ENCODE measurements around the gene SRRM1.
"Not testable (repeated sequence)": the region's sequence is repeated elsewhere in the genome, so short reads cannot be mapped to it uniquely, and the experiment has no call there.

The SRRM1 gene

DNA sequence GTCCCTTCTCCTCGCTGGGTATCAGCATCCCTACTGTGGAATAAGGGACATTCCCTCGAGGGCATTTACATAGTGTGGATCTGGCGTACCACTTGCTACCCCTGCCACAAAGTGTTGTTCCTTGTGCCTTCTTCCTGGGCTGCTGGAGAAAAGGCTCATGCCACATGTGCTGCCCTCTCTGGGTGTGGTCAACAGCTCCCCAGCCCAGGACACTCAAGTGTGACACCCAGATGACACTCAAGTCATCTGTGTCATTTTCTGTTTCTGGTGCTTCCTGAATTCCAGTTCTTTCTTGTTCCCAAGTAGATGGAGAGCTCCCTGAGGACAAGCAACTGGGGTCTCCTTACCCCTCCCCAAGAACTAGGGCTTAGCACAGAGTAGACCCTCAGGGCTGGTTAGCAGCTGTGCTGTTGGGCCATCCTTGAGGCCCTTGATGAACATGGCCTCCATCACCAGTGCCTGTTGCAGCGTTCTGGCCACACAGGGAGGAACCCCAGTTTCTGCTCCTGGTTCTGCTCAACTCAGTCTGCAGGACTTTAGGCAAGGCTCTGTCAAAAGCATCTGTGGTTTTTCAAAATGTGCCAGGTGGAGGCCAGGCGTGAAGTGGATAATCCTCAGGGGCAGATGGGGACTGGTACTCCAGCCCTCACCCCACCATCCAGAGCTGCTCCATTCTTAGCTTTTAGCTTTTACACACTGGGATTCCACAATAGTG, 53.1 kb downstream of the SRRM1 start:
- no peak for DNase-seq

DNA sequence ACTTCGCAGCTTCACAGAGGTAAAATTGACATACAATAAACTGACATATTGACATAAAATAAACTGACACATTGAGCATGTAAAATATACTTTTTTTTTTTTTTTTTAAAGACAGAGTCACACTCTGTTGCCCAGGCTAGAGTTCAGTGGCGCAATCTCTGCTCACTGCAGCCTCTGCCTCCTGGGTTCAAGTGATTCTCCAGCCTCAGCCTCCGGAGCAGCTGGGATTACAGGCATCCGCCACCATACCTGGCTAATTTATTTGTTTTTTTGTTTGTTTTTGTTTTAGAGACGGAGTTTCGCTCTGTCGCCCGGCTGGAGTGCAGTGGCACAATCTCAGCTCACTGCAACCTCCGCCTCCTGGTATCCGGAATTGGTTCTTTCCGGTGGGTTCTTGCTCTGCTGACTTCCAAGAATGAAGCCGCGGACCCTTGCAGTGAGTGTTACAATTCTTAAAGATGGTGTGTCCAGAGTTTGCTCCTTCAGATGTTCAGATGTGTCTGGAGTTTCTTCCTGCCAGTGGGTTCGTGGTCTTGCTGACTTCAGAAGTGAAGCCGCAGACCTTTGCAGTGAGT, 53.7 kb downstream of the SRRM1 start:
- no peak for DNase-seq

GRCh38 chr1:24697453-24698001, 54.4 kb downstream of the SRRM1 start:
- not testable (repeated sequence) for DNase-seq

DNA sequence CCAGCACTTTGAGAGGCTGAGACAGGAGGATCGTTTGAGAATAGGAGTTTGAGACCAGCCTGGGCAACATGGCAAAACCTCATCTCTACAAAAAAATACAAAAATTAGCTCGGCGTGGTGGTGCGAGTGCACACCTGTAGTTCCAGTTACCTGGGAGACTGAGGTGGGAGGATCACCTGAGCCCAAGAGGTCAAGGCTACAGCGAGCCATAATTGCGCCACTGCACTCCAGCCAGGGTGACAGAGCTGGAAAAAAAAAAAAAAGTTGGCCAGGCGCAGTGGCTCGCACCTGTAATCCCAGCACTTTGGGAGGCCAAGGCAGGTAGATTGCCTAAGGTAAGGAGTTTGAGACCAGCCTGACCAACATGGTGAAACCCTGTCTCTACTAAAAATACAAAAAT, 55.2 kb downstream of the SRRM1 start:
- DNase-seq: not testable (repeated sequence)

DNA sequence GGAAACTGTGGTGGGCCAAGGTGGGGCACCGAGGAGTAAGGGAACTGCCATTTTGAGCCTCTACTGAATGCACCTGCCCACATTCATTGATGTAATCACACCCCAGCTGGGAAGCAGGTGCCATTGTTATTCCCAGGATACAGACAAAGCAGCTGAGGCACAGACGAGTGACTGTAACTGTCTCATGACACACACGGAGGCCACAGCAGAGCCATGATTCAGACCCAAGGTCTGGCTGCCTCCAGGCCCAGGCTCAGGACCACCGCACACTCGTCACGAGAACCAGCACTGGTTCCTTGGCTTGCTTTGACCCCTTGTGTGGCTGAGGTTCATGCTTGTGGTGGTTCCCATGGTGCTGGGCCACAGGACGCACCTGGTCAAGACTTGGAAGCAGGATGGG, 56.5 kb downstream of the SRRM1 start:
- DNase-seq: no peak

GRCh38 chr1:24702511-24703293, 59.6 kb downstream of the SRRM1 start:
- no peak for DNase-seq

GRCh38 chr1:24704411-24705259, 61.5 kb downstream of the SRRM1 start:
- no peak for DNase-seq

DNA sequence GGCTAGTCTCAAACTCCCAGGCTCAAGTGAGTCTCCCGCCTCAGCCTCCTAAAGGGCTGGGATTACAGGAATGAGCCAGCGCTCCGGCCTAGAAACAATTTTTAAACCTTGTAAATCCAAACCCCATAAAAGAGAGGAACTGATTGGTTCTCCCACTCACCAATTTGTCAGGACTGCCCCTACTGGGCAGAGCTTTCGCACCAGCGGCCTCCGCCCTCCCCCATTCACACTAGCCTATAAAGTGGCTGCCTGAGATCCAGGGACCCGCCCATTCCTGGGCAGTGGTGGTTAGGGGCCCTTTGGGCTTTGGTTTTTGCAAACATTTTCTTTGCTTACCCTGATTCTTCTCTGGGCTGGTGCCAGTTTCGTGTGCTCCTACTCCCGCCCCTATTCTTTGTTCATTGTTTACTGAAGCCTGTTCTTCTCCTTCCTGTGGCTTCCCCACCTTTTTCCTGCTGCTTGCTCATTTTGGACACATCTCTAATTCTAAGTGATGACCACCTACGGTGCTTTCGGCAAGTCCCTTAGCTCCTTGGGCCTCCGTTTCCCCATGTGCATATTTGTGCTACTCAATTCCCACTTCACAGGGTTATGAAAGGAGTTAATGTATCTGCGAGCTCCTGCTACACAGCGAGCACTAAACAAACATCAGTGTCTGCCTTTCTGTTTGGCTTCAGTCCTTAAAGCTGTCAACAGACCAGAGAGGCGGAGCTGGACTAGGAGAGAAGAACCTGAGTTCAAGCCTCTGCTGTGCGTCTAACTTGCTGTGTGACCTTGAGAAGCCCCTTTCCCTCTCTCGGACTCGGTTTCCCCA, 62.4 kb downstream of the SRRM1 start:
- peak; percentile 92 for DNase-seq

DNA sequence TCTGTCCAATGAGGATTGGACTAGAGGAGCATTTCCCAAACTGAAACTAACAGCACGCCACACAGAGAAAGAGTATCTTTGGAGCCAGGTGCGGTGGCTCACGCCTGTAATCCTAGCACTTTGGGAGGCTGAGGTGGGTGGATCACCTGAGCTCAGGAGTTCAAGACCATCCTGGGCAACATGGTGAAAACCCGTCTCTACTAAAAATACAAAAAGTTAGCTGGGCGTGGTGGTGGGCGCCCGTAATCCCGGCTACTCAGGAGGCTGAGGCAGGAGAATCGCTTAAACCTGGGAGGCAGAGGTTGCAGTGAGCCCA, 62.9 kb downstream of the SRRM1 start:
- DNase-seq: not testable (repeated sequence)

GRCh38 chr1:24707687-24708086, 64.6 kb downstream of the SRRM1 start:
- DNase-seq: no peak

DNA sequence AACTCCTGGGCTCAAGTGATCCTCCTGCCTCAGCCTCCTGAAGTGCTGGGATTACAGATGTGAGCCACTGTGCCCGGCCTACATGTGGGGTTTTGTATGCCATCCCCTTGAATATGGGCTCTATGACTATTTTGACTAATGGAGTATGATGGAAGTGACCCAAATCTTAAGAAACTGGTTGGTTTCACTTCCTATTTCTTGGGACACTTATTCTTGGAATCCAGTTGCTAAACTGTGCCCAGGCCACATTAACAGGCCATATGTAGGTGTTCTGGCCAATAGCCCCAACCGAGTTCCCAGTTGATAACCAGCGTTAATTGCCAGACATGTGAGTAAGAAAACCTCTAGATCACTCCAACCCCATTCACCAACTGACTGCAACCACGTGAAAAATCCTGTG, 65.8 kb downstream of the SRRM1 start:
- DNase-seq: peak; percentile 93

DNA sequence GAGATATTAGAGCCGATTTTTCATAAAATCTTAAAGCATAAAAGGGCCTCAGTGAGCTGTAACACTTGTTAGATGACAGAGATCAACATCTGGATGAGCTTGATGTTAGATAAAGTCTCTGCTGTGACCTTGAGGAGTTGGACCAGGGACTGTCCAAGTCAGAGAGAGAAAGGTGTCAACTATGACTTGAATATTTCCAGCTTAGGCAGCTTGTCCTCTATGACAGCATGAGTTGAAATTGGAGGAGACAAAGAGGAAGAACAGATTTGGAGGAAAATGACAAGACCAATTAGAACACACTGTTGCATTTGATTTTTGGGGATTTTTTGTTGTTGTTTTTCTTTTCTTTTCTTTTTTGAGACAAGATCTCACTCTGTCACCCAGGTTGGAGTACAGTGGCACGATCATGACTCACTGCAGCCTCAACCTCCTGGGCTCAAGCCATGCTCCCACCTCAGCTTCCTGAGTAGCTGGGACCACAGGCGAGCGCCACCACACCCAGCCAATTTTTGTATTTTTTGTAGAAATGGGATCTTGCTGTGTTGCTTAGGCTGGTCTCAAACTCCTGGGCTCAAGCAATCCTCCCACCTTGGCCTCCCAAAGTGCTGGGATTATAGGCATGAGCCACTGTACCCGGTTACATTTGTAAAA, 66.8 kb downstream of the SRRM1 start:
- DNase-seq: peak; percentile 39

DNA sequence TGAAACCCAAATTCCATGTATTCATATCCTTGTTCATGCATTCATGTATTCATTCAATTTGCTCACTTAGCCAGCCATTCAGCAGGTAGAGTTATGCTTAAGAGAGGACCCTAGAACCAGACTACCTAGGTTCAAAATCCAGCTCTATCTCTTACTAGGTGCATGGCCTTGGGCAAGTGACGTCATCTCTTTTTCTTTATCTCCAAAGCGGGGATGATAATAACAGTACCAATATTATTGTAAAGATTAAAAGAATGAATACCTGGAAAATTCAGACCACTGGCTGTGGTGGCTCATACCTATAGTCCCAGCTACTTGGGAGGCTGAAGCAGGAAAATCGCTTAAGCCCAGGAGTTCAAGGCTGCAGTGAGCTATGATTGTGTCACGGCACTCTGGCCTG, 68.2 kb downstream of the SRRM1 start:
- no peak for DNase-seq

- no peak for DNase-seq
Observed at GRCh38 chr1:24713176-24713575, 70.1 kb downstream of the SRRM1 start.

DNA sequence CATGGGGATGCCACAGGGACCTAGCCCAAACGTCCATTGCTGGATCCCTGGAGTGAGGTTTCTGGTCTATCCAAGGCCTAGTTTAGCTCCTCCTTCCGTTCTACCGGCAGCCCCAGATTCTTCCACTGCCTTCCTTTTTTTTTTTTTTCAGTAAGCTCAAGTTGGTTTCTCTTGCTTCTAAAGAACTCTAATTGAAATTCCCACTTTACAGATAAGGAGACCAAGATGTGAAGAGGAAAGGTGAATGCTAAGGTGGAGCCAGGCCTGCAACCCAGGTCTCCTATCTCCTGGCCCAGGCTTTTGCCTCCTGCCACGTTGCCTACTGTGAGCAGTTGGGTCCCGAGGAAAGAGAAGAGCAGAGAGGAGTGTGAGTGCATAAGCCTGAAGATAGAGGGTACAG, 70.6 kb downstream of the SRRM1 start:
- DNase-seq: no peak

GRCh38 chr1:24714859-24715520, 71.9 kb downstream of the SRRM1 start:
- no peak for DNase-seq

- DNase-seq: no peak
Observed at GRCh38 chr1:24715658-24716057, 72.6 kb downstream of the SRRM1 start.

DNA sequence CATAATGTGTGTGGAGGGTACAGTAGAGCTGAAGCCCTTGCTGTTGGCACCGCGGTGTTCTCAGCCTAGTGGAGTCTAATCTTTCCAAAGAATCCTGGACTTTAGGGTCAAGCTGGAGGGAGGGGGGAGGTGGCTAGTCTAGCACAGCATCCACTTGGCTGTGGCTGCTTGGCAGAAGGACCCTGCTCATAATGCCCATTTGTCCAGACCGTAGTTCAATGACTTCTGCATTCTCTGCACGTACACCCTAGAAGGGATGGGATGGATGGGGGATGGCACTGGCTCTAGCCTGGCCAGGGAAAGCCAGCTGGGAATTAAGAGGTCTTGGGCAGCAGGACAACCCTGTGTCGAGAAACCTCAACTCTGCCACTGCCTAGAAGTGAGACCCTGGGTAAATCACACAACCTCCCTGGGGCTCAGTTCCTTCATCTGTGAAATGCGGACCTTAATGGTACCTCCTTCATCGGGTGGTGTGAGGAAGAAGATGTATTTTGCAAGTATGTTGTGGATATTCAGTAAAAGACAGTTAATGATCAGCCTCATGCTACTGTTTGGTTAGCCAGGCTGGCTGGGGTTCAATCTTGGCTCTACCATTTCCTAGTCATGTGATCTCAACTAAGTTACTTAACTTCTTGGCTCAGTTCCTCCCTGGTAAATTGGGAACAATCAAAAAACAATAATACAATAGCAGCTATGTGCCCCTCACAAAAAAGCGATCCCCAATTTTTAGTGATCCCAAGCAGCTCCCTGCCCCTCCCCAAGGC, 75.0 kb downstream of the SRRM1 start:
- DNase-seq: no peak

GRCh38 chr1:24720152-24720551, 77.0 kb downstream of the SRRM1 start:
- no peak for DNase-seq

DNA sequence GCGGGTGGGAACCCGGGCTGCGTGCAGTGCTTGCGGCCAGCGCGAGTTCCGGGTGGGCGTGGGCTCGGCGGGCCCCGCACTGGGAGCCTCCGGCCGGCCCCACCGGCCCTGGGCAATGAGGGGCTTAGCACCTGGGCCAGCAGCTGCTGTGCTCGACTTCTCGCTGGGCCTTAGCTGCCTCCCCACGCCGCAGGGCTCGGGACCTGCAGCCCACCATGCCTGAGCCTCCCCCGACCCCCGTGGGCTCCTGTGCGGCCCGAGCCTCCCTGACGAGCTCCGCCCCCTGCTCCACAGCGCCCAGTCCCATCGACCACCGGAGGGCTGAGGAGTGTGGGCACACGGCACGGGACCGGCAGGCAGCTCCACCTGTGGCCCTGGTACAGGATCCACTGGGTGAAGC, 78.4 kb downstream of the SRRM1 start:
- DNase-seq: no peak

Measured in OCI-M1 (cell line).